ENCODE results near the gene FNDC1. TPM values are rescaled to one million over a fixed set of nuclear protein-coding genes. Genes with fewer than 3 reads are reported as not detected.

FNDC1 gene
- total RNA-seq, 2 donors from 2014 or later: 0.09 to 0.51 TPM

DNA sequence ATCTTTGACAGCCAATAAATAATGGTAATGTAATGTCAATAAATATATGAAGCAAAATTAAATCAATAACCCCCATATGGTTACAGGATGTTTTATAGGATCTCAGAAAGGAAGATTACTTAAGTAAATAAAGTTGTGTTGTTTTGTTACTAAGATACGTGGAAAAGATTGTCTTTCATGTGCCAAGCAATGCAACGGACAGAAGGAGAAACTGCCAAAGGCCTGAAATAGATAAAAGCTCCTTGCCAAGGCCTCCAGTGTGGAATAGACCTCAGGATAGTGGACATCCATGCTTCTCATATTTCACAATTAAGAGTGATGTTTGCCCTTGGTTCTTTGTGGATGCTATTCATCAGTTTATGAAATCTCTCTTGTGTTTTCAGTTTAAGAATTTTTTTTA is 16.4 kb upstream of the FNDC1 start:
- H3K9me3 ChIP-seq: no peaks in the 10 kb centered on the region
- TF ChIP-seq, protein P1, sequence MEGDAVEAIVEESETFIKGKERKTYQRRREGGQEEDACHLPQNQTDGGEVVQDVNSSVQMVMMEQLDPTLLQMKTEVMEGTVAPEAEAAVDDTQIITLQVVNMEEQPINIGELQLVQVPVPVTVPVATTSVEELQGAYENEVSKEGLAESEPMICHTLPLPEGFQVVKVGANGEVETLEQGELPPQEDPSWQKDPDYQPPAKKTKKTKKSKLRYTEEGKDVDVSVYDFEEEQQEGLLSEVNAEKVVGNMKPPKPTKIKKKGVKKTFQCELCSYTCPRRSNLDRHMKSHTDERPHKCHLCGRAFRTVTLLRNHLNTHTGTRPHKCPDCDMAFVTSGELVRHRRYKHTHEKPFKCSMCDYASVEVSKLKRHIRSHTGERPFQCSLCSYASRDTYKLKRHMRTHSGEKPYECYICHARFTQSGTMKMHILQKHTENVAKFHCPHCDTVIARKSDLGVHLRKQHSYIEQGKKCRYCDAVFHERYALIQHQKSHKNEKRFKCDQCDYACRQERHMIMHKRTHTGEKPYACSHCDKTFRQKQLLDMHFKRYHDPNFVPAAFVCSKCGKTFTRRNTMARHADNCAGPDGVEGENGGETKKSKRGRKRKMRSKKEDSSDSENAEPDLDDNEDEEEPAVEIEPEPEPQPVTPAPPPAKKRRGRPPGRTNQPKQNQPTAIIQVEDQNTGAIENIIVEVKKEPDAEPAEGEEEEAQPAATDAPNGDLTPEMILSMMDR (IDR thresholded peaks at IDR 0.05): no peak
- TF ChIP-seq POLR2A (IDR thresholded peaks at IDR 0.05): no peak
- TF ChIP-seq POLR2AphosphoS5 (IDR thresholded peaks at IDR 0.05): no peak
- H3K27me3 ChIP-seq (replicated peaks; ENCODE audit: insufficient read depth): no peaks in the 10 kb centered on the region
- no peaks in the 10 kb centered on the region for H3K4me1 ChIP-seq (replicated peaks)
- no peaks in the 10 kb centered on the region for H3K36me3 ChIP-seq
- no peak for DNase-seq (ENCODE audit: low spot score)
- H3K27ac ChIP-seq: no peak overlapping the region
- H3K4me3 ChIP-seq: no peak overlapping the region
- 50% methylated on average over 2 of the region's 2 CpGs for WGBS
- intact Hi-C loops (cut with DNase I): no loop called here

DNA sequence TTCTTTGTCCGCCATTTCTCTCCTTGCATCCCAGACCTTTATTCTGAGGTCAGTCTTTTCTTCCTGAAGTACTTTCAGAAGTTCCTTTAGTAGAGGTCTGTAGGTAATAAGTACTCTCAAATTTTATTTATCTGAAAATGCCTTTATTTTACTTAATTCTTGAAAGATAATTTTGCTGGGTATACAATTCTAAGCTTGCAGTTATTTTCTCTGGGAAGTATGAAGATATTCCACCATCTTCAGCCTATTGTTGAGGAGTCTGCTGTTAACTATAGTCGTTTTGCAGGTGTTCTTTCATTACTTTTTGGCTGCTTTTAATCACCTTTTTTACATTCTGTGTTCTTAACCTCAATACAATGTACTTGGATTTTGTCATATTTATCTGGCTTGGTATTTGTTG is 13.5 kb upstream of the FNDC1 start:
- 82% methylated on average over 2 of the region's 2 CpGs for WGBS
- Histone ChIP-seq H3K36me3 (no peaks in the 10 kb centered on the region), H3K27me3 (replicated peaks; ENCODE audit: insufficient read depth) (no peaks in the 10 kb centered on the region), H3K4me3 (no peak overlapping the region), H3K4me1 (replicated peaks) (no peaks in the 10 kb centered on the region), H3K27ac (no peak overlapping the region), H3K9me3 (no peaks in the 10 kb centered on the region)
- intact Hi-C loops (cut with DNase I): no loop called here
- DNase-seq (ENCODE audit: low spot score): no peak
- TF ChIP-seq POLR2AphosphoS5 (IDR thresholded peaks at IDR 0.05) (no peak), POLR2A (IDR thresholded peaks at IDR 0.05) (no peak)
- TF ChIP-seq, protein P1 (IDR thresholded peaks at IDR 0.05): no peak

DNA sequence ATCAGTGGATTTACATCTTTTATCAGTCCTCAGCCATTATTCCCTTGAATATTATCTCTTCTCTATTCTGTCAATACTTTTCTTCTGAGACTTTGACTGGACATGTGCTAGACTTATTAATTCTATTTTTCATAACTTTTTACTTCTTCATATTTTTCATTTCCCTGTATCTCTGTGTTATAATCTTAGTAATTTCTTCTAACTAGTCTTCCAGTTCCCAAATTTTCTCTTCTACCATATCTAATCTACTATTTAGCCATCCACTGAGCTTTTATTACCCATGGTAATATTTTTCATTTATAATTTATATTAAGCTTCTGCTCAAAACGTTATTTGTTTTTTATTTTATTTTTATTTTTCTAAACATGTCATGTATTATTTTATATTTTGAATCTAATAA is 13.1 kb upstream of the FNDC1 start:
- no peaks in the 10 kb centered on the region for H3K36me3 ChIP-seq
- H3K27ac ChIP-seq: no peak overlapping the region
- 67% methylated on average over 1 of the region's 1 CpG for WGBS
- no peaks in the 10 kb centered on the region for H3K9me3 ChIP-seq
- H3K4me3 ChIP-seq: no peak overlapping the region
- TF ChIP-seq, protein P1 (IDR thresholded peaks at IDR 0.05): no peak
- no peaks in the 10 kb centered on the region for H3K4me1 ChIP-seq (replicated peaks)
- no peak for DNase-seq (ENCODE audit: low spot score)
- H3K27me3 ChIP-seq (replicated peaks; ENCODE audit: insufficient read depth): no peaks in the 10 kb centered on the region
- intact Hi-C loops (cut with DNase I): no loop called here

DNA sequence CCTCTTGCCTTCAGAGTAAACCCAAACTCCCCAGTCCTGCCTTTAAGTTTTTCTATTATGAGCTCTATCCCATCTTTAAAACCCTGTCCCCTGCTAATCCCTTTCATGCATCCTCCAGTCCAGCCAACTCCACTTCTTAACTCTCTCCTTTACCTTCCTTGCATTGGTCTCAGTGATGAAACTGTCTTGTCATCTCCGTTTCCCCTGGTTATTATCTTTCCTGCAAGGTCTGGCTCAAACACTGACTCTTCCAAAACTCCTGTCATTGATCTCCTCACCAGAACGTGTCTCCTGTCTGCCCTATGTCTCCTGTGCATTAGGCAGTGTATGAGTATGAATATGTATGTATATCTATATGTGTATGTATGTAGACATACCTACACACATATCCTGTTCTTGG is 11.8 kb upstream of the FNDC1 start:
- H3K4me1 ChIP-seq (replicated peaks): no peaks in the 10 kb centered on the region
- H3K9me3 ChIP-seq: no peaks in the 10 kb centered on the region
- no peak overlapping the region for H3K27ac ChIP-seq
- TF ChIP-seq POLR2AphosphoS5 (IDR thresholded peaks at IDR 0.05) (no peak), POLR2A (IDR thresholded peaks at IDR 0.05) (no peak)
- TF ChIP-seq, protein P1 (IDR thresholded peaks at IDR 0.05): no peak
- H3K27me3 ChIP-seq (replicated peaks; ENCODE audit: insufficient read depth): no peaks in the 10 kb centered on the region
- no peak overlapping the region for H3K4me3 ChIP-seq
- 62% methylated on average over 2 of the region's 2 CpGs for WGBS
- intact Hi-C loops (cut with DNase I): no loop called here
- H3K36me3 ChIP-seq: no peaks in the 10 kb centered on the region
- DNase-seq (ENCODE audit: low spot score): no peak

DNA sequence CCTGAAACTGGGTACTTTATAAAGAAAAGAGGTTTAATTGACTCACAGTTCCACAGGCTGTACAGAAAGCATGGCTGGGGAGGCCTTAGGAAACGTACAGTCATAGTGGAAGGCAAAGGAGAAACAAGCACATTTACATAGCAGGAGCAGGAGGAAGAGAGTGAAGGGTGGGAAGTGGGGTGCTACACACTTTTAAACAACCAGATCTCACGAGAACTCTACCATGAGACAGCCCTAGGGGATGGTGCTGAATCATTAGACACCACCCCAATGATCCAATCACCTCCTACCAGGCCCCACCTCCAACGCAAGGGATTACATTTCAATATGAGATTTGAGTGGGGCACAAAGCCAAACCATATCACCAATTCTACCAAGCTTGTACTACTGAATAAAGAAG is 7.4 kb upstream of the FNDC1 start:
- DNase-seq (ENCODE audit: low spot score): no peak
- intact Hi-C loops (cut with DNase I): no loop called here
- no peaks in the 10 kb centered on the region for H3K4me1 ChIP-seq (replicated peaks)
- no peak overlapping the region for H3K4me3 ChIP-seq
- H3K27me3 ChIP-seq (replicated peaks; ENCODE audit: insufficient read depth): no peaks in the 10 kb centered on the region
- TF ChIP-seq POLR2AphosphoS5 (IDR thresholded peaks at IDR 0.05): no peak
- TF ChIP-seq, protein P1 (IDR thresholded peaks at IDR 0.05): no peak
- TF ChIP-seq POLR2A (IDR thresholded peaks at IDR 0.05): no peak
- H3K36me3 ChIP-seq: no peaks in the 10 kb centered on the region
- H3K27ac ChIP-seq: no peak overlapping the region
- no peaks in the 10 kb centered on the region for H3K9me3 ChIP-seq
- WGBS: 83% methylated on average over 3 of the region's 3 CpGs
